ENCODE measurements around the gene GNL3. TPM values are rescaled to one million over a fixed set of nuclear protein-coding genes. Genes with fewer than 3 reads are reported as not detected.
A peak's percentile ranks its signal among the peaks of the same experiment; 100 is the strongest.

GNL3 gene
- total RNA-seq, 1 donor from 2014 or later, result 26.8 TPM

DNA sequence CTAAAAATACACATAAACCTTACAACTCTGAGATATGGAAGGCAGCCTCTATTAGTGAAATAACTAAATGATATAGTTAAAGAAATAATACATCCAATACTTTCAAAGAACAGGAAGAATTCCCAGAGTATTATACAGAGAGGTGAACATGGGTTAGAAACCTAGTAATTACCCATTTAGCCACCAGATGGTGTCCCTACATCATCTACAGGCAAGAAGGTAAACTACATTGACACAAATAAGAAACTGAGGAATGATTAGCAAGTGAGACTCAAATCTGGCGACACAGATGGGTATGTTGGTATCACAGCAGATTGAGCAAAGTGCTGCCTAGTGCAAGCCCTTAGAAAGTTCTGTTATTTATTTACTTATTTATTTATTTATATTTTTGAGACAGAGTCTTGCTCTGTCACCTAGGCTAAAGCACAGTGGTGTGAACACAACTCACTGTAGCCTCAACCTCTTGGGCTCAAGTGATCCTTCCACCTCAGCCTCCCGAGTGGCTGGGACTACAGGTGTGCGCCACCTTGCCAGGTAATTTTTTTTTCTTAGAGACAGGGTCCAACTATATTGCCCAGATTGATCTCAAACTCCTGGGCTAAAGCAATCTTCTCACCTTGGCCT, 56.7 kb downstream of the GNL3 start:
- DNase-seq, result no peak
- Histone ChIP-seq H3K36me3 (peaks cover 97% of the 10 kb centered on the region), H3K27ac (replicated peaks) (no peak overlapping the region), H3K9me3 (replicated peaks) (no peaks in the 10 kb centered on the region), H3K4me3 (no peak overlapping the region), H3K4me1 (no peaks in the 10 kb centered on the region), H3K27me3 (ENCODE audit: low read depth) (no peaks in the 10 kb centered on the region)
- TF ChIP-seq, protein P1, sequence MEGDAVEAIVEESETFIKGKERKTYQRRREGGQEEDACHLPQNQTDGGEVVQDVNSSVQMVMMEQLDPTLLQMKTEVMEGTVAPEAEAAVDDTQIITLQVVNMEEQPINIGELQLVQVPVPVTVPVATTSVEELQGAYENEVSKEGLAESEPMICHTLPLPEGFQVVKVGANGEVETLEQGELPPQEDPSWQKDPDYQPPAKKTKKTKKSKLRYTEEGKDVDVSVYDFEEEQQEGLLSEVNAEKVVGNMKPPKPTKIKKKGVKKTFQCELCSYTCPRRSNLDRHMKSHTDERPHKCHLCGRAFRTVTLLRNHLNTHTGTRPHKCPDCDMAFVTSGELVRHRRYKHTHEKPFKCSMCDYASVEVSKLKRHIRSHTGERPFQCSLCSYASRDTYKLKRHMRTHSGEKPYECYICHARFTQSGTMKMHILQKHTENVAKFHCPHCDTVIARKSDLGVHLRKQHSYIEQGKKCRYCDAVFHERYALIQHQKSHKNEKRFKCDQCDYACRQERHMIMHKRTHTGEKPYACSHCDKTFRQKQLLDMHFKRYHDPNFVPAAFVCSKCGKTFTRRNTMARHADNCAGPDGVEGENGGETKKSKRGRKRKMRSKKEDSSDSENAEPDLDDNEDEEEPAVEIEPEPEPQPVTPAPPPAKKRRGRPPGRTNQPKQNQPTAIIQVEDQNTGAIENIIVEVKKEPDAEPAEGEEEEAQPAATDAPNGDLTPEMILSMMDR (IDR thresholded peaks at IDR 0.05; ENCODE audit: borderline replicate concordance), result peak; percentile 64
- intact Hi-C loops (cut with micrococcal nuclease), result no loop called here

DNA sequence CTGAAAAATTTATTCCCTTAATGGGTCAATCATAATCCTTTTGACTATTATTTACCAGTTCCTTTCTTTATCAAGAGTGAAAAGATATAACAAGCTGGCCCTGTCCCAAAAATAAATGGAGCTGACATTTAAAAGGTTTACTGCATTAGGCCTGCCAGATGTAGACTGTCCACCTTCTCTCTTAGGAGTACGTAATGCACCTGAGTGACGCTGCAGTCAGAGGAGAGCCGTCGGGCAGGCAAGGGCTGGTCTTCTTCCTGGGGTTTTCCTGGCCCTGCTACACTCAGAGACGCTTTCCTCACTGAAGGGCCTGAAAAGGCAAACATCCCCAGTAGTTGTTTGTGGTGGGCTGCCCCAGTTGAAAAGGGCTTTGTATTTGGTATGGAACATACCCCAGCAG, 57.3 kb downstream of the GNL3 start:
- Histone ChIP-seq H3K9me3 (replicated peaks) (no peaks in the 10 kb centered on the region), H3K27me3 (ENCODE audit: low read depth) (no peaks in the 10 kb centered on the region), H3K36me3 (peaks cover 97% of the 10 kb centered on the region), H3K4me1 (no peaks in the 10 kb centered on the region), H3K4me3 (no peak overlapping the region), H3K27ac (replicated peaks) (no peak overlapping the region)
- TF ChIP-seq, protein P1 (IDR thresholded peaks at IDR 0.05; ENCODE audit: borderline replicate concordance), result no peak
- no peak for DNase-seq
- intact Hi-C loops (cut with micrococcal nuclease), result no loop called here

DNA sequence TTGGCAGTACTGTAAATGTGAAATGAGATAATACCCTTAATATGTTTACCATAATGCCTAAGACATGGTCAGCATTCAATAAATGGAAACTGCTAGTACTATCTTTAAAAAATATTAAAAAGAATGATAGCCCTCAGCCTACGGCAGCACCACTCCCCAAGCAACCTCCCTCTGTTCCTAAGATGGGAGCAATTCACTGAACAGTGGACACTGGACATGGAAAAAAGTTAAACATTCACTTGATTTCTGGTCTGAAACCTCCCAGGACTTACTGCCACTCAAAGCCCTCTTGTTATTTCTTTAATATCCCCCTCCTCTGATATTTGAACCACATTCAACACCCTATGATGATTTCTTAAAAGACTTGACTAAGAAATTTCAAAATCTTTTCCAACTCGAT, 57.9 kb downstream of the GNL3 start:
- Histone ChIP-seq H3K27ac (replicated peaks) (no peak overlapping the region), H3K36me3 (peaks cover 98% of the 10 kb centered on the region), H3K9me3 (replicated peaks) (no peaks in the 10 kb centered on the region), H3K4me3 (no peak overlapping the region), H3K27me3 (ENCODE audit: low read depth) (no peaks in the 10 kb centered on the region), H3K4me1 (no peaks in the 10 kb centered on the region)
- TF ChIP-seq, protein P1 (IDR thresholded peaks at IDR 0.05; ENCODE audit: borderline replicate concordance), result no peak
- DNase-seq, result no peak
- intact Hi-C loops (cut with micrococcal nuclease), result no loop called here

Other genes starting within 250 kb of the GNL3 start
- 9.2 TPM for gene SEMA3G, start 240.9 kb upstream of the GNL3 start, total RNA-seq
- 8,962 TPM for gene TNNC1, start 232.0 kb upstream of the GNL3 start, total RNA-seq
- 44.3 TPM for gene NISCH, start 230.4 kb upstream of the GNL3 start, total RNA-seq
- gene STAB1, start 190.7 kb upstream of the GNL3 start, total RNA-seq, result 67.2 TPM
- gene NT5DC2, start 152.2 kb upstream of the GNL3 start, total RNA-seq, result 69.3 TPM
- 65.8 TPM for gene UQCC5, start 149.4 kb upstream of the GNL3 start, total RNA-seq
- gene PBRM1, start 119 bp upstream of the GNL3 start, total RNA-seq, result 52.3 TPM
- gene GLT8D1, start 19.8 kb downstream of the GNL3 start, total RNA-seq, result 29.2 TPM
- gene SPCS1, start 20.1 kb downstream of the GNL3 start, total RNA-seq, result 85.8 TPM
- 17.7 TPM for gene NEK4, start 84.9 kb downstream of the GNL3 start, total RNA-seq
- gene ITIH1, start 91.6 kb downstream of the GNL3 start, total RNA-seq, result not detected
- 0.55 TPM for gene ITIH3, start 108.8 kb downstream of the GNL3 start, total RNA-seq
- 5.0 TPM for gene ITIH4, start 144.6 kb downstream of the GNL3 start, total RNA-seq
- gene MUSTN1, start 149.0 kb downstream of the GNL3 start, total RNA-seq, result 32.7 TPM
- gene STIMATE, start 211.5 kb downstream of the GNL3 start, total RNA-seq, result 6.3 TPM

Data from left ventricle myocardium inferior (tissue), 1 donor.